Measurements from ENCODE around the gene PLD5.
"Not testable (repeated sequence)": the region's sequence is repeated elsewhere in the genome, so short reads cannot be mapped to it uniquely, and the experiment has no call there.

Gene PLD5

DNA sequence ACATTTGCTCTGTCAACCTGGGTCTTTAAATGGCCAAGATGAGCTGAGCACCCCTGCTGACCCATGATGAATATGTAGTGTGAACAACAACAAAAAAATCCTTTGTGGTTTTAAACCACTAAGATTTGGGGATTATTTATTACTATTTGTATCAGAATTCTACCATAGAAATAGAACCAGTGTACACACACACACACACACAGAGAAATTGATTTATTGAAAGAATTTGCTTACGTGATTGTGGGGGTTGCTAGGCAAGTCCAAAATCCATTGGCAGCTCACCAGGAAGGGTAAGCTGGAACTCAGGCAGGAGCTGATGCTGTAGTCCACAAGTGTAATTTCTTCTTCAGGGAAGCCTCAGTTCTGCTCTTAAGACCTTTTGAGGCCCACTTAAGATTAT lies 443.1 kb downstream of the PLD5 start:
- no peak for DNase-seq

- DNase-seq = no peak
These were observed 458.7 kb downstream of the PLD5 start for GRCh38 chr1:242065813-242066212.

DNA sequence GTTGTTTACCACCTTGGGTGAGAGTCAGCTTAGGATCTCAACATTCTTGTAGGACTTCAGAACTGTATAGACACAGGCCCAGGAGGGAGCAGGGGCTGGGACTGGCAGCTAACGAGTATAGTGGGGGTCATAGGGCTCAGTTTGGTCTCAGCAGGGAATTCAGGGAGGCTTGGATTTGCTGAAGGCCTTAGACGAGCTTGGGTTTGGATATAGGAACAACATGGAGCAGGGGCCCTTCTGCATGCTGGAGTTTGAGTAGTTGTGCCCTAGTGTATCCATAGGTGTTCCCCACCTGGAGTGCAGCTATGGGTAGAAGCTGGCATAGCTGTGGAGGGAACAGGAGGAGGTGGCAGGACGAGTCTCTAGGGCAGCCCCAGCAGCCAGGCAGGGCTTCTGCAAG lies 462.2 kb downstream of the PLD5 start:
- no peak for DNase-seq

DNA sequence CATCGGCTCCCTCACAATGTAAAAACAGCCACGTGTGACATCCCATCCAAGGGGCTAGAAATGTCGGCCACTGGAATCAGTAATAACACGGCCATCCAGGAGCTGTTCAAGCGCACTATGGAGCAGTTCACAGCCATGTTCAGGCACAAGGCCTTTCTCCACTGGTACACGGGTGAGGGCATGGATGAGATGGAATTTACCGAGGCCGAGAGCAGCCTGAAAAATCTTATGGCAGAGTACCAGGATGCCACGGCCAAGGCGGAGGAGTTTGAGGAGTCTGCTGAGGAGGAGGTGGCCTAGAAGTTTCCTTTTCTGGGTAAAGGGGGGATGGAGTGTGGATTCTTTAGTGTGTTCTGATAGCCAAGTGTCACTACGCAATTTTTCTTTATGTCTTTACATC lies 464.5 kb downstream of the PLD5 start:
- DNase-seq = no peak

DNA sequence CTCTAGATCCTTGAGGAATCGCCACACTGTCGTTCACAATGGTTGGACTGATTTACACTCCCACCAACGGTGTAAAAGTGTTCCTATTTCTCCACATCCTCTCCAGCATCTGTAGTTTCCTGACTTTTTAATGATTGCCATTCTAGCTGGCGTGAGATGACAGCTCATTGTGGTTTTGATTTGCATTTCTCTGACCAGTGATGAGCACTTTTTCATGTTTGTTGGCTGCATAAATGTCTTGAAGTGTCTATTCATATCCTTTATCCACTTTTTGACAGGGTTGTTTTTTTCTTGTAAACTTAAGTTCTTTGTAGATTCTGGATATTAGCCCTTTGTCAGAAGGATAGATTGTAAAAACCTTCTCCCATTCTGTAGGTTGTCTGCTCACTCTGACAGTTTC lies 465.9 kb downstream of the PLD5 start:
- DNase-seq = not testable (repeated sequence)

DNA sequence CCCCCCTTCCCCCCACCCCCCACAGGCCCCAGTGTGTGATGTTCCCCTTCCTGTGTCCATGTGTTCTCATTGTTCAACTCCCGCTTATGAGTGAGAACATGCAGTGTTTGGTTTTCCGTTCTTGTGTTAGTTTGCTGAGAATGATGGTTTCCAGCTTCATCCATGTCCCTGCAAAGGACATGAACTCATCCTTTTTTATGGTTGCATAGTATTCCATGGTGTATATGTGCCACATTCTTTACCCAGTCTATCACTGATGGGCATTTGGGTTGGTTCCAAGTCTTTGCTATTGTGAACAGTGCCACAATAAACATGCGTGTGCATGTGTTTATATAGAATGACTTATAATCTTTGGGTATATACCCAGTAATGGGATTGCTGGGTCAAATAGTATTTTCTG lies 466.3 kb downstream of the PLD5 start:
- not testable (repeated sequence) for DNase-seq

- no peak for DNase-seq
These were observed 466.8 kb downstream of the PLD5 start for GRCh38 chr1:242057745-242058115.

- DNase-seq = no peak
These were observed 467.3 kb downstream of the PLD5 start for GRCh38 chr1:242056988-242057744.

GRCh38 chr1:242055749-242056320 lies 468.7 kb downstream of the PLD5 start:
- no peak for DNase-seq

DNA sequence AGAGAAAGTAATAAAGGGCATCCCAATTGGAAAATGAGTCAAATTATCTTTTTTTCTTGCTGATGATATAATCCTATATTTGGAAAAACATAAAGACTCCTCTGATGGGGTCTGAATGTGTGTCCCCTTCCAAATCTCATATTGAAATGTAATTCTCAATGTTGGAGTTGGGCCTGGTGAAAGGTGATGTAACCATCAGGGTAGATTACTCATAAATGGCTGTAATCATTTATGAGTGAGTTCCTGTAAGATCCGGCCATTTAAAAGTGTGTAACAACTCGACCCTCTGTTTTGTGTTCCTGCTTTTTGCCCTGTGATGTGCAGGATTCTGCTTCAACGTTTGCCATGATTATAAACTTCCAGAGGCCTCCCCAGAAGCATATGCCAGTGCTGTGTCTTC lies 481.3 kb downstream of the PLD5 start:
- no peak for DNase-seq

DNA sequence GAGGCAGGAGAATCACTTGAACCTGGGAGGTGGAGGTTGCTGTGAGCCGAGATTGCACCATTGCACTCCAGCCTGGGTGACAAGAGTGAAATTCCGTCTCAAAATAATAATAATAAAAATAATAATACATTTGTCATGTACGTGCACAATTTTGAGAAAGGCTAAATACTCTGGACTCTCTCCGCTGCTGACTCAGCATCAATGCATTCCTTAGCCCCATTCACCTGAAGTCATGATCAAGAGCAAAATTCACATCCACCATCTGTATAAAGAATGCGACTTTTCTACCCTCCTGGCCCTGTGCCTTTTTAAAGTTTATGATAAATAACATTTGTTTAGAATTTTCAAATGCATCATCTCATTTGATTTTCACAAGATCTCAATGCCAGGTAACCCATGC lies 490.1 kb downstream of the PLD5 start:
- DNase-seq = no peak

DNA sequence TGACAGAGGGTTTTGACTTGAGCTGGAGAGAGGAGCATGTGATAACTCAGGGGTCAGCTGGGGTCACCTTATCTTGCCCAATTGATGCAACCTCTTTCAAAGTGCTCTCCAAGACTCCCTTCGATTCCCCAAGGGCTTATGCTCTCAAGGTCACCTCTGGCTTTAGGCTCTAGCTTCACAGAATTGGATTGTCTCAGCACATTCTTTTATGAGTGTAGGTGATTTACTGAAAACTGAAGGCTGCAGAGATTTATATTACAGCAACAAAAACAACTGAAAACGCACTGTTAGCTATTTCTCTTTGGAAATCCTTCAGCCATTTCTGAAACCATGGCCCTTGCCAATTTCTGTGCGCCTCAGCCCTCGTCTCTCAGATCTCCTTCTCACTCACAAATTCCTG lies 491.1 kb downstream of the PLD5 start:
- DNase-seq = no peak
